Adipocyte (in vitro differentiated cells): ENCODE measurements around the gene RSPH1.

ENCODE experiments used
- DNase-seq: peaks from one replicate; pipeline ENCODE4 v3.0.0-alpha.2; 2015; ENCODE audit warnings: low read depth
- H3K27me3 ChIP-seq: replicated peaks from 2 replicates; pipeline ENCODE4 v1.7.0; 2013; ENCODE audit warnings: mild to moderate bottlenecking, low read length, moderate library complexity; ENCODE audit not compliant: control insufficient read depth, insufficient read depth
- H3K36me3 ChIP-seq: 2 replicates; pipeline ENCODE4 v1.7.0; 2013; ENCODE audit warnings: low read length, mild to moderate bottlenecking, moderate library complexity; ENCODE audit not compliant: control insufficient read depth, insufficient read depth, severe bottlenecking
- H3K4me1 ChIP-seq: 2 replicates; pipeline ENCODE4 v1.7.0; 2013; ENCODE audit warnings: mild to moderate bottlenecking, low read length, moderate library complexity; ENCODE audit not compliant: control insufficient read depth, insufficient read depth
- H3K4me3 ChIP-seq: 2 replicates; pipeline ENCODE4 v1.7.0; 2013; ENCODE audit warnings: mild to moderate bottlenecking, low read length, moderate library complexity
- H3K9ac ChIP-seq: 2 replicates; pipeline ENCODE4 v1.7.0; 2013; ENCODE audit warnings: mild to moderate bottlenecking, low read length, moderate library complexity
- H3K9me3 ChIP-seq: 2 replicates; pipeline ENCODE4 v1.7.0; 2013; ENCODE audit warnings: mild to moderate bottlenecking, low read length, moderate library complexity; ENCODE audit not compliant: control insufficient read depth

RSPH1 gene

DNA sequence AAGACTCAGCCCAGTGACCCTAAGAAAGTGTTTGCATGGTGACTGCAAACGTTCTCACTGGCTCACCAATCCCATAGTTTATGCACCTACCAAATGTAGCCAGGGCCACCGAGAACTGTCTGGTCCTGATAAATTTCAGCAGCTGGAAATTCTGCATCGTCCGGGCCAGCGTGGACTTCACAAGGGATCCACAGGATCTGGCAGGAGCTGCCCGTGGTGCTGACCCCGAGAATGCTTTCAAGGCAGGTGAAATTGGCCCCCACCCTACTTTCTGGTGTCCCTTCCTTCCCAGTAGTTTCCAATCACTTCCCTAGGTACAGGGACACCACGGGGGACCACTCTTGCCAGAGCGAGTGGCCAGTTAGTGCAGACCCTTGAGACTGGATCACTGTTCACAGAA is 66.2 kb downstream of the RSPH1 start:
- H3K4me3 ChIP-seq, result no peak overlapping the region
- no peak for DNase-seq

DNA sequence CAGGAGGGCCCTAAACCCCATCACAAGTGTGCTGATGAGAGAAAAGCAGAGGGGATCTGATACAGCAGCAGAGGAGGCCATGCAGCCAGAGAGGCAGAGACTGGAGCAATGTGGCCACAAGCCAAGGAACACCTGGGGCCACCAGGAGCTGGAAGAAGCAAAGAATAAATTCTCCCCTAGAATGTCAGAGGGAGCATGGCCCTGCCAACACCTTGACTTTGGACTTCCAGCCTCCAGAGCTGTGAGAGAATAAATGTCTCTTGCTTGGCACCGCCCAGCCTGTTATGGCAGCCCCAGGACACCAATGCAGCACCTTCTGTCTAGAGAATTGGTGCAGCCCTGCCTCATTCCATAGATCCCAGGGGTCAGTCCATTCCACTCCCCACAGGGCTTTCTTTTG is 67.0 kb downstream of the RSPH1 start:
- Histone ChIP-seq H3K9ac (no peak overlapping the region), H3K4me3 (no peak overlapping the region), H3K4me1 (no peaks in the 10 kb centered on the region), H3K36me3 (no peaks in the 10 kb centered on the region), H3K9me3 (peaks cover 17% of the 10 kb centered on the region), H3K27me3 (peaks cover 44% of the 10 kb centered on the region)
- DNase-seq, result no peak

More for the DNA sequence above, 66.2 kb downstream of the RSPH1 start:
- Histone ChIP-seq H3K4me1 (no peaks in the 10 kb centered on the region), H3K36me3 (no peaks in the 10 kb centered on the region), H3K9me3 (peaks cover 17% of the 10 kb centered on the region), H3K9ac (no peak overlapping the region), H3K27me3 (peaks cover 36% of the 10 kb centered on the region)

- no peak for DNase-seq
- H3K27me3 ChIP-seq, result peaks cover 55% of the 10 kb centered on the region
- H3K4me3 ChIP-seq, result no peak overlapping the region
- H3K9ac ChIP-seq, result no peak overlapping the region
- H3K36me3 ChIP-seq, result no peaks in the 10 kb centered on the region
- no peaks in the 10 kb centered on the region for H3K4me1 ChIP-seq
- H3K9me3 ChIP-seq, result peaks cover 11% of the 10 kb centered on the region
Measured at GRCh38 chr21:42427809-42428419, 68.1 kb downstream of the RSPH1 start.

- peaks cover 62% of the 10 kb centered on the region for H3K27me3 ChIP-seq
- H3K36me3 ChIP-seq, result no peaks in the 10 kb centered on the region
- no peak overlapping the region for H3K9ac ChIP-seq
- H3K4me3 ChIP-seq, result no peak overlapping the region
- H3K9me3 ChIP-seq, result peaks cover 2% of the 10 kb centered on the region
- H3K4me1 ChIP-seq, result no peaks in the 10 kb centered on the region
- DNase-seq, result no peak
Measured at GRCh38 chr21:42426876-42427480, 69.0 kb downstream of the RSPH1 start.

GRCh38 chr21:42426424-42426823 is 69.6 kb downstream of the RSPH1 start:
- H3K4me1 ChIP-seq, result no peaks in the 10 kb centered on the region
- no peak overlapping the region for H3K4me3 ChIP-seq
- peaks cover 2% of the 10 kb centered on the region for H3K9me3 ChIP-seq
- peaks cover 68% of the 10 kb centered on the region for H3K27me3 ChIP-seq
- no peak for DNase-seq
- no peaks in the 10 kb centered on the region for H3K36me3 ChIP-seq
- H3K9ac ChIP-seq, result no peak overlapping the region

GRCh38 chr21:42425591-42425990 is 70.4 kb downstream of the RSPH1 start:
- no peak overlapping the region for H3K9ac ChIP-seq
- peaks cover 75% of the 10 kb centered on the region for H3K27me3 ChIP-seq
- H3K9me3 ChIP-seq, result peaks cover 4% of the 10 kb centered on the region
- H3K4me1 ChIP-seq, result no peaks in the 10 kb centered on the region
- H3K36me3 ChIP-seq, result no peaks in the 10 kb centered on the region
- no peak overlapping the region for H3K4me3 ChIP-seq
- DNase-seq, result no peak

- Histone ChIP-seq H3K9me3 (peaks cover 9% of the 10 kb centered on the region), H3K4me3 (no peak overlapping the region), H3K9ac (no peak overlapping the region), H3K36me3 (no peaks in the 10 kb centered on the region), H3K27me3 (peaks cover 77% of the 10 kb centered on the region), H3K4me1 (no peaks in the 10 kb centered on the region)
- DNase-seq, result no peak
Measured at GRCh38 chr21:42424914-42425541, 71.0 kb downstream of the RSPH1 start.

DNA sequence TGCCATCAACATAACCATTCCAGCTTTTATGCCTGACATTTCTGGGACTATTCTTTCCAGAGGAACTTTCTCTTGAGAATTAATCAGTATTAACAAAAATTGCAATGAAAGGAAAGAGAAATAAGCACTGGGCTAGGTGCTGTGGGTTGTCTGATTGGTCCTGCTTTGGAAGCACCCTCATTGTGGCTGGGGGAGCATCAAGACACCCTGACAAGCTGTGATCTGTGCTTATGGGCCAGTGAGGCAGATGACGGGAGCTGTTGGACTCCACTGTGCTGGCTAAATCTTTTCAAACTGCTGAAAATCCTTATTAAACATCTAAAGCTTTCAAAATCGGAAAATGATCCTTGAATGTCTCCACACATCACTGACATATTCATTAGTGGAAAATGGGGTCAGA is 72.3 kb downstream of the RSPH1 start:
- no peaks in the 10 kb centered on the region for H3K36me3 ChIP-seq

GRCh38 chr21:42423197-42423675 is 72.8 kb downstream of the RSPH1 start:
- DNase-seq, result no peak
- Histone ChIP-seq H3K4me3 (no peak overlapping the region), H3K36me3 (no peaks in the 10 kb centered on the region), H3K9ac (no peak overlapping the region), H3K27me3 (peaks cover 73% of the 10 kb centered on the region), H3K9me3 (peaks cover 20% of the 10 kb centered on the region), H3K4me1 (no peaks in the 10 kb centered on the region)

More for the DNA sequence above, 72.3 kb downstream of the RSPH1 start:
- no peak for DNase-seq
- H3K9me3 ChIP-seq, result peaks cover 20% of the 10 kb centered on the region
- H3K9ac ChIP-seq, result no peak overlapping the region
- H3K4me3 ChIP-seq, result no peak overlapping the region
- peaks cover 72% of the 10 kb centered on the region for H3K27me3 ChIP-seq
- H3K4me1 ChIP-seq, result no peaks in the 10 kb centered on the region
